Ureter (tissue), 1 donor: ENCODE data around the gene BBS7. TPM values are rescaled to one million over a fixed set of nuclear protein-coding genes. Genes with fewer than 3 reads are reported as not detected.

Source experiments
- DNase-seq: peaks from one replicate; pipeline ENCODE4 v3.0.0-alpha.2; 2020; ENCODE audit warnings: low spot score
- total RNA-seq: library from RNA; stranded (reverse); gene quantifications from one replicate; pipeline ENCODE4 v1.2.4, GENCODE V29; 2023
- donor health status: DM: yes; HTN: yes; CAD: no.

BBS7 gene
- total RNA-seq, 1 donor from 2014 or later: 17.5 TPM

DNA sequence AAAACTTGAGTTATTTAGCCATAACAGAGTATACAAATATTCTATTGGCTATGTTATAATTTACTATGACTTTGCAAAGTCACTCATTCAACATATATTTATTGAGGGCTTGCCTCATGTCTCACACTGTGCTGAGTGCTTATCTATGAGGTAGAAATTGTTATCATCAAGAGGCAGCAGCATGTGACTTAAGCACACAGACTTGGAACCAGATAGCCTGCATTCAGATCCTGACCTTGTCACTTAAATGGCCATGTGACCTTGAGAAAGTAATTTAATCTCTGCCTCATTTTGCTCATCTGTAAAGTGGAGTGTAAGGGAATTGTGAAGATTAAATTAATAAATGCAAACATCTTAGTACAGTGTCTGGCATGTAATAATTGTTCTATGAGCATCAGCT is 79.3 kb downstream of the BBS7 start:
- DNase-seq: no peak

DNA sequence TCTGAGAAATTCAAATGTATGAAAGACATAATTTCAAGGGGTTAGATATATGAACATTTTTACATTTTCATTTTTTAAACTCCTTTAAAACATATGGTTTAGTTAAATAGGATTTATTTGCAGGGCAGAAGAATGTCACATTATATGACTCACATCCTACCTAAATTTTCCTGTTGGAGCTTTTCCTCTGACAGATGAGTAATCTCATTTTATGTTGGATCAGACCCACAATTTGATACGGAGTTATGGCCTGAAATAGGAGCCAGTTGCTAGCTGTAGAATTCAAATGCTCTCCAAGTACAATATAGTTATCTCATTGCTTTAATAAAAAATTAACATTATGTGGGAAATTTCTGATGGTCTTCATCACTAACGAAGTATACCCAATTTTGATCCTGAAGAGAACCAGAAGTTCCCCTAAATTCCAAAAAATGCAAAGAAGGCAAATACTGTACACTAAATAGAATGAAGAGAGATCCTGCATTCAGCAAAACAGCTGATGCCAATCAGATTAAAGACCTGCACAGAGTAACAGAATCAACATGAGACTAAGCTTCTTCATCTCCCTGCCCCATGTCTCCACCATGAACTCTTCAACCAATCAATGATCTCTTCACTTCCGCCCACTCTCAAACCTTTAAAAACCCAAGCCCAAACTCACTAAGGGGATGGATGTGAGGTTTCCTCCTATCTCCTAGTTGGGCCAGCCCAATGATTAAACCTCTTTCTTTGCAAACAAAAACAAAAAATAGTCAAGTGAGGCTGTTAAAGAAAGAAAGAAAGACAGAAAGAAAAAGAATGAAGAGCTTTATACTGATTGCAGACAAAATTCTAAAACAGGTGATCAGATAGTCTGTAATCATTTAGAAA is 80.1 kb downstream of the BBS7 start:
- DNase-seq: no peak

DNA sequence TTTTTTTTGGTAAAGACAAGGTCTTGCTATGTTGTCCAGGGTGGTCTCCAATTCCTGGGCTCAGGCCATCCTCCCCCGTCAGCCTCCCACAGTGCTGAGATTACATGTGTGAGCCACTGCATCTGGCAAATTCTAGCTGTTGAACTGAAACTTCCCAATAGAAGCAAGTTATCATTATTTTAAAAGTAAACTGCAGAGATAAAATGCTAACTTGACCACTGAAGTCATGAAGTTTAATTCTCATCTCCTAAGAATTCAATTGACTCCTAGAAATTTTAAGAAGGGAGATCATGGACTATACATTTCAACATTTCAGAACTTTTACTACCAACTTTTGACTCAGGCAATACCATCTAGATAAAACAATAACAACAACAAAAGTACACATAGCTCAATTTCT is 80.8 kb downstream of the BBS7 start:
- no peak for DNase-seq

DNA sequence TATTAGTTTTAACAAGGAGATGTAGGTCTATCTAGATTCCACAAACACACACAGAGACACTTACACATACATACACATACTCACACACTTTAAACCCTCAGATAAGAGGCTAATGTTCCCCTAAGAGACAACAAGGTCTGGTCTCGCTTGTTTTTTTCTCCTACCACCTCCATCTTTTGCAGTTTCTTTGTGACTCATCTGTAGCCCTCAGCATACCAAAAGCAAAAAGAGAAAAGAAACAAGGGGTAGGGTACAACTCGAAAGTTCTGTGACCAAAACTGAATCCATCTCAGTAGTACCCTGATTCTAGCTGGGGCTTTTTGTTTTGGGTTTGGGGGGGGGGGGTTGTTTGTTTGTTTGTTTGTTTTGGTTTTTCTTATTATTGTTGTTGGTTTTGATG is 81.4 kb downstream of the BBS7 start:
- DNase-seq: no peak

DNA sequence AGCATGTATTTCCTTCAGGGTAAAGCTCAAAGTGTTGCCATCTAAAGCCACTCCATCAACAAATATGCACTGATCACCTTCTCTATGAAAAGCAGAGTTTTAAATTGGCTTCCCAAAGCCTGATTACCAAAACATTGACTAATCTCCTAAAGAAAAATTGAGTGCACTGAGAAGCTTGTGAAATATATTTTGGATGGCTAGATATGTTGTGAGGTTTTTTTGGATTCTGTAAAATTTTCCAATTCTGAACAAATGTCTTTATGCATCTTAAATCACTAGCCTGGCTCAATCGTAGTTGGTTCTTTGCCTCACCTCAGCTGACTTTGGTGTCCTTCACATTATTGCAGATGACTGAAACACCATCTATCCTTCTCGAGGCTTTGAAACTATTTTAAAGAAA is 84.1 kb downstream of the BBS7 start:
- DNase-seq: no peak

DNA sequence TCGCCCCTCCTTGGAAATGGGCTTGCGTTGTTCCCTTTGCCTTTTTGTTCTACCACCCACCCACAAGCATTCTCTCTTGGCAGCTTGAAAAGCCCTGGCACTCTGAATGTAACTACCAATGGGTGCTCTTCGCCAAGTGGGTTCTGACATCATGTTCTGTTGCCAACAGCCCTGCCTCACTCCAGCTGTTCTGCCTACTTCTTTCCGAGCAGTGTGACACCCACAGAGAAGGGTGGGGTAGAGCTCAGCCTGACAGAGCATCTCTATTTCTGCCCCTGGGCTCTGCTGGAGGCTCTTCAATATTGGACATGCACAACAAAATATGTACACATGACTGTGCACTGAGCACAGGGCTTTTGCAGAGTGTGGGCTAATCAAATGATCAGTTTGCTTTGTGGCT is 84.8 kb downstream of the BBS7 start:
- DNase-seq: no peak

DNA sequence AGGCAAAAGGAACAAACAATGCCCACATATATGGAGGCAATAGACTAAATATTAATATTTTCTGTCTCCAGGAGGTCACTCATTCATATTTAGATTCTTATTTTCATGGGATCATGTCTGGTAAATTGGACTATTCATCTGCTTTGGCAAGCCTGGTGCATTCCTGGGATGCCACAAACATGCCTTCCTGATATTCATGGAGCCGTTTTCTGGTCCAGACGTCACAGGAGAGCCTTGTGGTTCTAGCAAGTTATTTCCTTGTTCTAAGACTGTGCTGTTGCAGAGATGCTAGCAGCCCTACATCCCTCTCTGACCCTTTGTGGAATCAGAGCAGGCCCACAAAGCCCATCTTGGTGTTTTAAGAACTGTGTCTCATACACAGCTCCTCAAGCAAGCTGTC is 85.3 kb downstream of the BBS7 start:
- no peak for DNase-seq

DNA sequence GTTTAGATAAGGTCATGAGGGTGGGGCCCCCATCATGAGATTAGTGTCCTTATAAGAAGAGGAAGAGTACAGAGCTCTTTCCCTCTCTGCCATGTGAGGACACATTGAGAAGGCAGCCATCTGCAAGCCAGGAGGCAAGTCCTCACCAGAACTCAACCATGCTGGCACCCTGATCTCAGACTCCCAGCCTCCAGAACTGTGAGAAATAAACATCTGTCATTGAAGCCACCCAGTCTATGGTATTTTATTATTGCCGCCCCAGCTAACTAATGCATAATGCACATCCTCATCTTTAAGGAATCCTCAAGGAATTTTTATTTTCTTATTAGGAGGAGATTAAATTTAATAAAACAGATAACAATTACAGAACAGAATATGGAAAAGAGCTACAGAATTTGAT is 85.9 kb downstream of the BBS7 start:
- DNase-seq: no peak

DNA sequence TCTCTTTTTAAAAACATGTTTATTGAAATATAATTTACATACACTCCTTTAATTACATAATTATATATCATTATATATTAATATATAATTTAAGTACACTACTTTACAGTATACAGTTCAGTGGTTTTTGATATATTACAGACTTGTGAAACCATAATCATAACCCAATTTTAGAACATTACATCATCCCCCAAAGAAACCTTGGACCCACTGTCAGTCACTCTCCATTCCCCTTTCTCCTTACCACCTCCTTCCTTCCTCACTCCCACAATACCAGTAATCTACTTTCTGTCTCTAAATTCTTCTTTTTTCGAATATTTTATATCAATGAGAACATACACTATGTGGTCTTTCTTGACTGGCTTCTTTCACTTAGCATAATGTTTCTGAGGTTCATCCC is 87.1 kb downstream of the BBS7 start:
- no peak for DNase-seq

DNA sequence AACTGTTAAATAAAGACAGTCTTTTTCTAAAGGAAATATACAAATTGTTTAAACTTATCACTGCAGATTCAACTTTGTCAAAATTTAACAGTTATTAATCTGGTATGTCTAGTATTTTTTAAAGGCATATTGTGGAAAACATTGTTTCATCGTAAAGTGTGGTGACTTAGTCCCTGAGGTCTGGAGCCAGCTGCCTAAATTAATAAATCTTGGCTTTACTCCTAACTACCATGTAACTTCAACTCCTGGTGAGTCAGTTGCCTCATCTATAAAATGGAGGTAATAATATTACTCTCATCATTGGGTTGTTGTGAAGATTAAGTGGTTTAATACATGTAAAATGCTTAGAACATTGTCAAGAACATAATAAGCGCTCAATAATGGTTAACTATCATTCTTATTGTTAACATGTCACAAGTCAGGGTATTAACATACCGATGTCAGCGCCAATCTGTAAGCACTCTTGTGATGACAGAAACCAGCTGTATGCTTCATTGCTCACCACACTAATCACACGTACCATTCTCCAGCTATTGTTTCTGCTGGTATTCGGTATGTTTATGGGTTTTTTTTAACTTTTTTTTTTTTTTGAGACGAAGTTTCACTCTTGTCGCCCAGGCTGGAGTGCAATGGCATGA is 91.2 kb downstream of the BBS7 start:
- DNase-seq: no peak

DNA sequence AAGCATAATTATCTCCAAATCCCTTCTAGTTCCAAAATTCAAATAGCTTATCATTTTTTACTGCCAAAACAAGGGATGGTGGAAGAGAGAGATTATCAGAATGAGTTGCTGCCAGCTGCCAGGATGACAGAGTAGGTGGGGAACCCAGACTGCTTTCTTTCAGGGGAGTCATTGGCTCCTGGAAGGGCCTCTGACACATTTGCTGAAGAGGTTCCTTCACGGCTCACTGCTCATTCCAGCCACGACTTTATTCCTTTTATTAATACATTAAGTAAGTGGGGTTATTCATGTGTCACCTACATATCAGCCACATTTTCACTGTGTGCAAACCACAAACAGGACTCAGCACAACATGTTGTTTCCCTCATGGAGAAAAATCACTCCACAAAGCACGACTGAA is 92.6 kb downstream of the BBS7 start:
- no peak for DNase-seq

DNA sequence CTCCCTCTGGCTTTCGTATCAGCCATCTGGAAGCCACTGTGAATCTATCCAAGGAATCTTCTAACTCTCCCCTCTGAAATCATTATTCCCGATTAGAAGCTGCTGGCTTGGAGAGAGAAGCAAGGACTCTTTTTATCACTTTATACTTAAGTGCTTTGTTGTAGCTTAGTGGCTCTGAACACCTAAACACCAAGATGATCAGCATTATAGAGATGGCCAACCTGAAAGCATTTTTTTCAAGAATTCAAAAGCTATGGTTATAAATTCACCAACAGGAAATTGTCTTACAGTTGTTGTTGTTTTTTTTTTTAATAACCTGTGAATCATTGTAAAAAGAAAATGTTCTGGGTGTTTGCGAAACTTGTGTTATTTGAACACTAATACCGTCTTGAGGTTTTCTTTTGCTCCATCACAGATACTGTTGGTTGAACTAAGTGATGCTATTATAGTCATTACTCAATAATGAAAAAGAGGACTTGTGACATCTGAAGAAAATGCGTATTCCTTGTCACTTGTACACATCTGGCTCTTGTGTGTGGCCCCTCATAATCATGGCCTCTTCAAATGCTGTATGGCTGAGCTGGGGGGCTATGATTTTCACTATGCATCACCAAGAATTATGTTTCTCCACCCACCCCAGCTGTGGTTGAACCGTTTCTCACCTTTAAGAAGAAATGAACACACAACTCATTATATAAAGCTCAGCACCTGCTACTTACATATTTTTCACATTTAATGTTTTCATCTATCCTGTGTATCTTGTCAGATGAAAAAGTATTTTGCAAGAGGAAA is 93.5 kb downstream of the BBS7 start:
- DNase-seq: no peak

Other genes with a start within 250 kb of the BBS7 start
- 141 TPM for gene ANXA5, start 173.5 kb downstream of the BBS7 start, total RNA-seq
- not detected for gene SMIM43, start 105.3 kb downstream of the BBS7 start, total RNA-seq
- 17.2 TPM for gene EXOSC9, start 69.2 kb downstream of the BBS7 start, total RNA-seq
- gene CCNA2, start 46.6 kb downstream of the BBS7 start, total RNA-seq: 1.0 TPM
- gene TRPC3, start 81.6 kb upstream of the BBS7 start, total RNA-seq: 11.8 TPM